Smooth muscle cell (in vitro differentiated cells): Measurements from ENCODE around the gene CDK16. TPM values are rescaled to one million over a fixed set of nuclear protein-coding genes. Genes with fewer than 3 reads are reported as not detected.

Source experiments
- DNase-seq: peaks from one replicate; lab custom pipeline; 2025; ENCODE audit not compliant: unreplicated experiment; lab: John Stamatoyannopoulos, UW
- H2AFZ ChIP-seq: fragments of 200-600 bp; sonication (generic); 2 replicates; pipeline ENCODE4 v1.6.0; 2016; ENCODE audit warnings: antibody characterized with exemption, low read depth, mild to moderate bottlenecking
- H3F3A ChIP-seq: fragments of 200-600 bp; sonication (generic); 2 replicates; pipeline ENCODE4 v1.6.0; 2017; ENCODE audit warnings: antibody characterized with exemption, low read depth
- H3K27ac ChIP-seq: fragments of 200-600 bp; sonication (generic); 2 replicates; pipeline ENCODE4 v1.5.1; 2016; ENCODE audit warnings: low read depth, mild to moderate bottlenecking
- H3K27me3 ChIP-seq: fragments of 200-600 bp; sonication (generic); 2 replicates; pipeline ENCODE4 v1.6.1; 2016; ENCODE audit warnings: low read depth, mild to moderate bottlenecking
- H3K36me3 ChIP-seq: fragments of 200-600 bp; sonication (generic); 2 replicates; pipeline ENCODE4 v1.5.1; 2016; ENCODE audit warnings: low read depth
- H3K4me1 ChIP-seq: fragments of 200-600 bp; sonication (generic); 2 replicates; pipeline ENCODE4 v1.5.1; 2016; ENCODE audit warnings: low read depth
- H3K4me2 ChIP-seq: fragments of 200-600 bp; sonication (generic); 2 replicates; pipeline ENCODE4 v1.6.0; 2016; ENCODE audit warnings: mild to moderate bottlenecking
- H3K4me3 ChIP-seq: fragments of 200-600 bp; sonication (generic); 2 replicates; pipeline ENCODE4 v1.5.1; 2016; ENCODE audit warnings: mild to moderate bottlenecking
- H3K79me2 ChIP-seq: fragments of 200-600 bp; sonication (generic); 2 replicates; pipeline ENCODE4 v1.6.0; 2016; ENCODE audit warnings: low read depth, mild to moderate bottlenecking
- H3K9ac ChIP-seq: fragments of 200-600 bp; sonication (generic); 2 replicates; pipeline ENCODE4 v1.6.0; 2016; ENCODE audit warnings: low read depth
- H3K9me3 ChIP-seq: fragments of 200-600 bp; sonication (generic); replicated peaks from 2 replicates; pipeline ENCODE4 v1.5.1; 2016; ENCODE audit warnings: low read depth
- H4K20me1 ChIP-seq: fragments of 200-600 bp; sonication (generic); 2 replicates; pipeline ENCODE4 v1.6.0; 2016; ENCODE audit warnings: low read depth
- WGBS: methylation state at CpG from one replicate; pipeline ENCODE4 v1.1.7; 2016; ENCODE audit warnings: low lambda C conversion rate; 5-methylcytosine and 5-hydroxymethylcytosine counted together
- polyA plus RNA-seq: library from polyadenylated mRNA; unstranded; fragments of >200 nt; fragmentation: Nextera tagmentation; extraction: Ambion mirVana; gene quantifications from 2 replicates; pipeline ENCODE4 v1.2.1, GENCODE V29; 2016
- total RNA-seq: library from RNA; depleted of rRNA; stranded (reverse); fragments of >200 nt; gene quantifications from 2 replicates; pipeline ENCODE4 v1.2.3, GENCODE V29; 2014
- TF ChIP-seq, protein P1 (sequence below): fragments of 200-600 bp; sonication (generic); IDR thresholded peaks from 2 replicates; pipeline ENCODE4 v1.5.1; 2017; ENCODE audit warnings: borderline replicate concordance, mild to moderate bottlenecking, antibody characterized with exemption; ENCODE audit not compliant: insufficient read depth, poor library complexity, severe bottlenecking

The CDK16 gene
- total and polyA plus RNA-seq, 2 experiments from 2014 or later, result 176 to 269 TPM

DNA sequence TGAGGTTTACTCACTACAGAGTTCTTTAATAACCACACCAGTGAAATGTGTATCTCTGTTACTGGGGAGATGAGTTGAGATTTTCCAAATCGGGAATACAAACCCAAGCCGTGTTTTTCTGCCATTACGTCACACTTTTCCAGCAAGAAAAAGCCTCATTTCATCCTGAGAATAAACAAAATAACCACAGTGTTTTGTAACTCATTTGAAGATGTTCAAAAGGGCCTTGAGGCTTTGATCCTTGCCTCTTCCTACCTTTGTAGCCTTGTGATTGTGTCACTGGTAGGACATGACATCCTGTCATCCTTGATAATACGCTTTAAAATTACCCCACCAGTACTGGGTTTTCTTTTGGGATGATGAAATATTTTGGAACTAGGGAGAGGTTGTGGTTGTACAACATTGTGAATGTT, 17.2 kb downstream of the CDK16 start:
- no peak for DNase-seq
- H3K79me2 ChIP-seq, result peaks cover 57% of the 10 kb centered on the region
- no peaks in the 10 kb centered on the region for H3K27me3 ChIP-seq
- peaks cover 46% of the 10 kb centered on the region for H4K20me1 ChIP-seq
- no peak overlapping the region for H2AFZ ChIP-seq
- H3K27ac ChIP-seq, result peak overlapping the region; percentile 100
- H3K9ac ChIP-seq, result peak overlapping the region; percentile 100
- peak overlapping the region; percentile 94 for H3K4me3 ChIP-seq
- peaks cover 11% of the 10 kb centered on the region for H3F3A ChIP-seq
- H3K36me3 ChIP-seq, result no peaks in the 10 kb centered on the region
- TF ChIP-seq, protein P1, sequence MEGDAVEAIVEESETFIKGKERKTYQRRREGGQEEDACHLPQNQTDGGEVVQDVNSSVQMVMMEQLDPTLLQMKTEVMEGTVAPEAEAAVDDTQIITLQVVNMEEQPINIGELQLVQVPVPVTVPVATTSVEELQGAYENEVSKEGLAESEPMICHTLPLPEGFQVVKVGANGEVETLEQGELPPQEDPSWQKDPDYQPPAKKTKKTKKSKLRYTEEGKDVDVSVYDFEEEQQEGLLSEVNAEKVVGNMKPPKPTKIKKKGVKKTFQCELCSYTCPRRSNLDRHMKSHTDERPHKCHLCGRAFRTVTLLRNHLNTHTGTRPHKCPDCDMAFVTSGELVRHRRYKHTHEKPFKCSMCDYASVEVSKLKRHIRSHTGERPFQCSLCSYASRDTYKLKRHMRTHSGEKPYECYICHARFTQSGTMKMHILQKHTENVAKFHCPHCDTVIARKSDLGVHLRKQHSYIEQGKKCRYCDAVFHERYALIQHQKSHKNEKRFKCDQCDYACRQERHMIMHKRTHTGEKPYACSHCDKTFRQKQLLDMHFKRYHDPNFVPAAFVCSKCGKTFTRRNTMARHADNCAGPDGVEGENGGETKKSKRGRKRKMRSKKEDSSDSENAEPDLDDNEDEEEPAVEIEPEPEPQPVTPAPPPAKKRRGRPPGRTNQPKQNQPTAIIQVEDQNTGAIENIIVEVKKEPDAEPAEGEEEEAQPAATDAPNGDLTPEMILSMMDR, result no peak
- H3K4me2 ChIP-seq, result peak overlapping the region; percentile 99
- 35% methylated on average over 4 of the region's 4 CpGs for WGBS
- H3K4me1 ChIP-seq, result peaks cover 23% of the 10 kb centered on the region
- no peaks in the 10 kb centered on the region for H3K9me3 ChIP-seq

DNA sequence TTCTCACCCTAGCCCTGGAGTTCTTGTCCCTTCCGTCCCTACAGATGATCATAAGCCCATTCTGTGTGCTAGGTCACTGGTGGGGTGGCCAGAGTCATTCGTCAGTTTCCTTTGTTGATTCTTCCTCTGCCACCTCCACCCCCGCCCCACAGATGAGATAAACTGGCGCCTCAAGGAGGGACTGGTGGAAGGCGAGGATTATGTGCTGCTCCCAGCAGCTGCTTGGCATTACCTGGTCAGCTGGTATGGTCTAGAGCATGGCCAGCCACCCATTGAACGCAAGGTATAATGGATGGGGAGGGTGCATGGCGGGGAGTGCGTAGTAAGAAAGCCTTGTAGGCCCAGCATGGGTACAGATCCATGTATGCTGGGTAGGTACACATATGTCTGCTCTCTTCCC, 20.7 kb downstream of the CDK16 start:
- Histone ChIP-seq H3K27ac (no peak overlapping the region), H3K79me2 (peaks cover 51% of the 10 kb centered on the region), H3K4me3 (no peak overlapping the region), H2AFZ (no peak overlapping the region), H3F3A (peaks cover 4% of the 10 kb centered on the region), H3K9ac (no peak overlapping the region), H4K20me1 (peaks cover 46% of the 10 kb centered on the region), H3K27me3 (no peaks in the 10 kb centered on the region), H3K4me1 (peaks cover 18% of the 10 kb centered on the region), H3K9me3 (no peaks in the 10 kb centered on the region), H3K4me2 (no peak overlapping the region), H3K36me3 (peaks cover 9% of the 10 kb centered on the region)
- TF ChIP-seq, protein P1, result no peak
- DNase-seq, result no peak
- 95% methylated on average over 8 of the region's 8 CpGs for WGBS

DNA sequence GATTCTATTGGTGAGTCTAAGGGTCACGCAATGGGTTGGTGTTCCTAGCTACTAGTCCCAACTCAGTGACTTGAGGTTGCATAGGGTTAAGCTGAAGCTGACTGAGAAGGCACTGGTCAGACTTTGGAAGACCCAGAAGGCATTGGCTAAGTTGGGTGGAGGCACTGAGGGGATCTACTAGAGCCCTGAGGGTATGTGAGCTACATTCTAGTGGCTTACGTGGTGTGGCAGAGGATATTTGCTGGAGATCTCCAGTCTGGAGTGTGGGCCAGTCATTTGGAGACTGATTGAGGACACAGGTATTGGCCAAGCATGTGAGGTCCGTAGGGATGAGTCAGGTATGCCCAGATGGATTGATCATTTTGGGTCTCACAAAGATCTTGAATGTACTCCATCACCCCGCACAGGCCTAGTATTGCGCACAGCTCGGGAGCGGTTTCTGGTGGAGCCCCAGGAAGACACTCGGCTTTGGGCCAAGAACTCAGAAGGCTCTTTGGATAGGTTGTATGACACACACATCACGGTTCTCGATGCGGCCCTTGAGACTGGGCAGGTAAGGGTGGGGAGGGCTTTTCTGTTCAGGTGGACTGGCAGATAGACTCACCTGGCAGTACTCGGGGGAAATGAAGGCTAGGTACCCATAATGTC, 21.5 kb downstream of the CDK16 start:
- Histone ChIP-seq H3F3A (peaks cover 3% of the 10 kb centered on the region), H3K4me2 (no peak overlapping the region), H3K27ac (no peak overlapping the region), H3K36me3 (peaks cover 9% of the 10 kb centered on the region), H3K79me2 (peaks cover 43% of the 10 kb centered on the region), H3K4me1 (peaks cover 9% of the 10 kb centered on the region), H3K9me3 (no peaks in the 10 kb centered on the region), H3K4me3 (no peak overlapping the region), H4K20me1 (peaks cover 46% of the 10 kb centered on the region), H2AFZ (no peak overlapping the region), H3K27me3 (no peaks in the 10 kb centered on the region), H3K9ac (no peak overlapping the region)
- no peak for DNase-seq
- WGBS, result 98% methylated on average over 12 of the region's 12 CpGs
- TF ChIP-seq, protein P1, result no peak

DNA sequence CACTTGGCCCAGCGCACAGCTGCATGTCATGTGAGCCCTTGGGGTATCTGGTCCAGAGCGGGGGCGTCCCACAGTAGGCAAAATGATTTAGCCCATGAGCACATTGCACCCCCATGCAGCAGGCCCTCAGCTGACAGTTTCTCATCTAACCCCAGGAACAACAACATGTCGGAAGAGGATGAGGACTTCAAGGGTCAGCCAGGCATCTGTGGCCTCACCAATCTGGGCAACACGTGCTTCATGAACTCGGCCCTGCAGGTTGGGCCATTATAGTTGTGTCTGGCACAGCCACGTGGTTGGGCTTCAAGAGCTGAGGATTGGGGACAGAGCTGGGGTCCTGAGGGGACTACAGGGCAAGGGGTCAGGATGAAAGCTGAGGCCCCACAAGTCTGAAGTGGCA, 22.1 kb downstream of the CDK16 start:
- TF ChIP-seq, protein P1, result no peak
- no peak for DNase-seq
- WGBS, result 98% methylated on average over 7 of the region's 7 CpGs

More for the DNA sequence above, 22.1 kb downstream of the CDK16 start:
- no peaks in the 10 kb centered on the region for H3K27me3 ChIP-seq
- no peak overlapping the region for H3K4me2 ChIP-seq
- H2AFZ ChIP-seq, result no peak overlapping the region
- peaks cover 37% of the 10 kb centered on the region for H3K79me2 ChIP-seq
- peaks cover 4% of the 10 kb centered on the region for H3K4me1 ChIP-seq
- H3K4me3 ChIP-seq, result no peak overlapping the region
- H3F3A ChIP-seq, result no peaks in the 10 kb centered on the region
- no peaks in the 10 kb centered on the region for H3K9me3 ChIP-seq
- H3K36me3 ChIP-seq, result peaks cover 9% of the 10 kb centered on the region
- peaks cover 46% of the 10 kb centered on the region for H4K20me1 ChIP-seq
- no peak overlapping the region for H3K9ac ChIP-seq
- no peak overlapping the region for H3K27ac ChIP-seq
